ENCODE measurements around the gene STXBP2.

Gene STXBP2

GRCh38 chr19:7612282-7613274, 24.3 kb upstream of the STXBP2 start:
- no peak for DNase-seq (ENCODE audit: low read depth in 2 of 2)
- TF ChIP-seq, protein P1, sequence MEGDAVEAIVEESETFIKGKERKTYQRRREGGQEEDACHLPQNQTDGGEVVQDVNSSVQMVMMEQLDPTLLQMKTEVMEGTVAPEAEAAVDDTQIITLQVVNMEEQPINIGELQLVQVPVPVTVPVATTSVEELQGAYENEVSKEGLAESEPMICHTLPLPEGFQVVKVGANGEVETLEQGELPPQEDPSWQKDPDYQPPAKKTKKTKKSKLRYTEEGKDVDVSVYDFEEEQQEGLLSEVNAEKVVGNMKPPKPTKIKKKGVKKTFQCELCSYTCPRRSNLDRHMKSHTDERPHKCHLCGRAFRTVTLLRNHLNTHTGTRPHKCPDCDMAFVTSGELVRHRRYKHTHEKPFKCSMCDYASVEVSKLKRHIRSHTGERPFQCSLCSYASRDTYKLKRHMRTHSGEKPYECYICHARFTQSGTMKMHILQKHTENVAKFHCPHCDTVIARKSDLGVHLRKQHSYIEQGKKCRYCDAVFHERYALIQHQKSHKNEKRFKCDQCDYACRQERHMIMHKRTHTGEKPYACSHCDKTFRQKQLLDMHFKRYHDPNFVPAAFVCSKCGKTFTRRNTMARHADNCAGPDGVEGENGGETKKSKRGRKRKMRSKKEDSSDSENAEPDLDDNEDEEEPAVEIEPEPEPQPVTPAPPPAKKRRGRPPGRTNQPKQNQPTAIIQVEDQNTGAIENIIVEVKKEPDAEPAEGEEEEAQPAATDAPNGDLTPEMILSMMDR (IDR thresholded peaks at IDR 0.05; ENCODE audit: low read depth, low read length), result no peak
- no peak overlapping the region for H3K4me3 ChIP-seq (replicated peaks in 1 of 2; ENCODE audit: low read depth in 2 of 2, low read length in 2 of 2)

GRCh38 chr19:7614859-7615741, 21.8 kb upstream of the STXBP2 start:
- no peak overlapping the region for H3K4me3 ChIP-seq (replicated peaks in 1 of 2; ENCODE audit: low read depth in 2 of 2, low read length in 2 of 2)
- TF ChIP-seq, protein P1 (IDR thresholded peaks at IDR 0.05; ENCODE audit: low read depth, low read length), result no peak
- DNase-seq (ENCODE audit: low read depth in 2 of 2), result no peak

DNA sequence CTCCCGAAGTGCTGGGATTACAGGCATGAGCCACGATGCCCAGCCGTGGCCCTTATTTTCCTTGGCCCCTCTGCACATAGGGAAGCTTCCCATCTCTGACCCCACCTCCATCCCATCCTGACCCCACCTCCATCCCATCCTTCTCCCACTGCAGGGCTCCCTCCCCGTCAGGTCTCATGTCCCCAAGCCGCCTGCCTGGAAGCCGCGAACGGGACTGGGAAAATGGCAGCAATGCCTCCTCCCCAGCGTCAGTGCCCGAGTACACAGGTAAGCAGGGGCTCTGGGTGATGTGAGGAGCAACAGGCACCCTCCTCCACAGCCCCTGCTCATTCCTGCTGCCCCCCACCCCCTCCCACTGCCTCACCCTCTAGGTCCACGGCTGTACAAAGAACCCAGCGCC, 19.7 kb upstream of the STXBP2 start:
- no peak for DNase-seq (ENCODE audit: low read depth in 2 of 2)
- H3K4me3 ChIP-seq (replicated peaks in 1 of 2; ENCODE audit: low read depth in 2 of 2, low read length in 2 of 2), result no peak overlapping the region
- TF ChIP-seq, protein P1 (IDR thresholded peaks at IDR 0.05; ENCODE audit: low read depth, low read length), result no peak

GRCh38 chr19:7617735-7618134, 19.2 kb upstream of the STXBP2 start:
- TF ChIP-seq, protein P1 (IDR thresholded peaks at IDR 0.05; ENCODE audit: low read depth, low read length), result no peak
- no peak for DNase-seq (ENCODE audit: low read depth in 2 of 2)

GRCh38 chr19:7618348-7618747, 18.6 kb upstream of the STXBP2 start:
- DNase-seq (ENCODE audit: low read depth in 2 of 2), result no peak
- TF ChIP-seq, protein P1 (IDR thresholded peaks at IDR 0.05; ENCODE audit: low read depth, low read length), result no peak
- no peak overlapping the region for H3K4me3 ChIP-seq (replicated peaks in 1 of 2; ENCODE audit: low read depth in 2 of 2, low read length in 2 of 2)

More at GRCh38 chr19:7617735-7618134, 19.2 kb upstream of the STXBP2 start:
- H3K4me3 ChIP-seq (replicated peaks in 1 of 2; ENCODE audit: low read depth in 2 of 2, low read length in 2 of 2), result no peak overlapping the region

GRCh38 chr19:7618771-7619510, 18.0 kb upstream of the STXBP2 start:
- H3K4me3 ChIP-seq (replicated peaks in 1 of 2; ENCODE audit: low read depth in 2 of 2, low read length in 2 of 2), result no peak overlapping the region
- DNase-seq (ENCODE audit: low read depth in 2 of 2), result no peak
- TF ChIP-seq, protein P1 (IDR thresholded peaks at IDR 0.05; ENCODE audit: low read depth, low read length), result no peak
